ENCODE measurements around the gene YBEY. TPM values are rescaled to one million over a fixed set of nuclear protein-coding genes. Genes with fewer than 3 reads are reported as not detected.
A peak's percentile ranks its signal among the peaks of the same experiment; 100 is the strongest.

The YBEY gene
- total RNA-seq, 1 experiment from 2014 or later, result 29.0 TPM

DNA sequence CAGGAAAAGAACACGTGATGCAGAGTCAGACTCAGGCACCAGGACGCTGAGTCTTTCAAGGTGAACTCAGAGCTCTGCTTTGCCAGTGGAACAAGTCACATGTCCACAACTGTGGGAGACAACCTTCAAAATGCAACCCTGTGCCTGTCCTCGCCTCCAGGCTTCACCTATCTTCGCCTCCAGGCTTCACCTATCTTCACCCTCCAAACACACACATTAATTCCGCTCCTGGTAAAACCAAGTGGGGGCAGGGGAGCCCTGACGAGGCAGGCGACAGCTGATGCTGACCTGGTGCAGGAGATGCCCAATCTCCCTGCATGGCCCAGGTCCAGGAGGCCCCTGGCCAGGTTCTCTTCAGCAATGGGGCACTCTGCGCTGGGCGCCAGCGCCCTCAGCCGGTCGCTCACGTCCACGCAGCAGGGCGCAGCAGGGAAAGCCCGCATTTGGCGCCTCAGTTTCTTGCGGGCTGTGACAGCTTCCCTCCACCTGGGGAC is 29.6 kb upstream of the YBEY start:
- in situ Hi-C loops (cut with HindIII; ENCODE audit: low sequenced_read_pairs), result no loop called here
- no peak for DNase-seq (ENCODE audit: low spot score)

DNA sequence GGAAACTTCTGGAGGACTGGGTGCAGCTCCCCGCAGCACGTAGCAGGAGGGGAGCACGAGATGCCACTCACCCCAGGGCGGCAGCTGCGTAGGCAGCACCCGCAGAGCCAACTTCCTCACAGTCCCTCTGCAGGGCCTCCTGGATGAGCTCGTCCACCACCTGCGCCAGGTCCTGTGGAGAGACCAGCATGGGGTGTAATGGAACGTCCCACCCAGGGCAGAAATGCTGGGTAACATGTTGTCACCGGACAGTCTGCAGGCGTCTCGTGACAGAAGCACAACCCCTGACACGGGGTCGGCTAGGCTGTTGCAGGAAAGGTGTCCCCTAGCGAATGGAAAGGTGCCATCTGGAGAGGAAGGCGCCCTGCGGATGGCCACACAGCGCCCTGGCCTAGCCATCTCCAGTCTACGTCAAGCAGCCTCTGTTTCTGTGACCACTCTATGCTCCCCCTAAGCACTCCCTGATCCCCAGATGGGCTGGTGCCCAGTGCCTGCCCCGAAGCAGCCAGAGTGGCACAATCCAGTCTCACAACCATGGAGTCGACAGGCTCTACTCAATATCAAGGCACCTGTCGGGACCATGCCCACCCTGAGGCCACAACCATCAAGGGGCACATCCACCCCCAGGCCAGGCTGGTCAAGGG is 22.0 kb upstream of the YBEY start:
- peak; percentile 19 for DNase-seq (ENCODE audit: low spot score)
- in situ Hi-C loops (cut with HindIII; ENCODE audit: low sequenced_read_pairs), result no loop called here

DNA sequence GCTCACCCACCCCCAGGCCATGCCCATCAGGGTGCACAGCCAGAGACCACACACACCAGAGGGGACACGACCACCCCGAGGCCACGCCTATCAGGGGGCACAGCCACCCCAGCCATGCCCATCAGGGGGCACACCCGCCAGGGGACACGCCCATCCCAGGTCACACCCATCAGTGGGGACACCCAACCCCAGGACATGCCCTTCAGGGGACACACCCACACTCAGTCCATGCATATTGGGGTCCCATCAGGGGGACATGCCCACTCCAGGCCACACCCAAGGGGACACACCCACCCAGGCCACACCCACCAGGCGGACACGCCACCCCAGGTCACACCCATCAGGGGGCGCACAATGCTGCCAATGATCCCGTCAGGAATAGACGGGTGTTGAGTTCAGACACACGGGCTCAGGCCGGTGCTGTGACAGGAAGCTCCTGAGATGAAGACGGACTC is 21.4 kb upstream of the YBEY start:
- no peak for DNase-seq (ENCODE audit: low spot score)
- in situ Hi-C loops (cut with HindIII; ENCODE audit: low sequenced_read_pairs), result no loop called here

DNA sequence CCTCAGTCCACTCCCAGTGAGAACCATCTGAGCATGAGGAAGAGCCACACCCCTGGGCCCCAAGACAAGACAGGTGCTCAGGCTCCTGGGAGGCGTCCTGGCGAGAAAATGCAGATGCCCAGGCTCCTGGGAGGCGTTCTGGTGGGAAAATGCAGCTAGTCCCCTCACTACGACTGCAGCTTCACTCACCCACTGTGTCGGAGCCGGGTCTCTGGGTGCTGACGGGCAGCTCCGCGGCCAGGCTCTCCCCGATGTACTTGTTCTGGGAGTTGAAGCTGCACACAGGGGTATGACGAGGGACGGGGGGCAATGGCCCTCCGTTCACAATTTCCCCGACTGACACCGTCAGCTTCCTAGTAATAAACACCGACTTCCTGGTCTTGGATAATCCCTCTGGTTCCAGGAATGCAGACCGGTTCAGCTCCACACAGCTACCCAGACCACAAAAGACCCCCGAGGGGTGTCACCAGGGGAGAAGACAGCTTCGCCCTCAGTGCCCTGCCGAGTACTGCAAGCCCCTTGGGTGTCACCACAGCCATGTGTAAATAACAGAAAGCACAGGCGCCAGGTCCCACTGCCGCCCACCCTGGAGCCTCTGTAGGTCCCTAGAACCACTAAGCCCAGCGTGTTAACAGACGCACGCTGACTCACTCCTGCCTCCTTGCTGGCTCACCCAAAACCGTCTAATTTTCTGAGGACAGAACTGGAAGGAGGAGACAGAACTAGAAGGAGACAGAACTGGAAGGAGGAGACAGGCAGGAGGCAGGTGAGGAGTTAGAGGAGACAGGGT is 20.2 kb upstream of the YBEY start:
- DNase-seq (ENCODE audit: low spot score), result no peak
- in situ Hi-C loops (cut with HindIII; ENCODE audit: low sequenced_read_pairs), result no loop called here

DNA sequence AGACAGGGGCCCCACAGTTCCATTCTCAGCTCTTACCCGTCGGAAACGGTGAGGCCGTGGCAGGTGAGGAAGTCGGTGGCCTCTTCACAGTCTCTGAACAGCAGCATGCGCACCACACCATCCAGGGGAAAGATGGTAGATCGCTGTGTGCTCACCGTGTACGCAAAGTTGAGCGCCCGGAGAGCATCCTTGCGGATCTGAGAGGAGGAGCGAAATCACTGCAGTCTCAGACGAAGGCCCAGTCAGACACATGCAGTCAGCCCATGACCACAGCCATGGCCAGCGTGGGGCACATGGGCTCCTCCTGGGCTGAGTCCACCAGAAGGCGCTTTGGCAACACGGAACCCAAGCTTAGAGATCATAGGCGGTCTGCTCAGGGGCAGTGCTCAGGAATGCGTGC is 19.2 kb upstream of the YBEY start:
- in situ Hi-C loops (cut with HindIII; ENCODE audit: low sequenced_read_pairs), result no loop called here
- no peak for DNase-seq (ENCODE audit: low spot score)

DNA sequence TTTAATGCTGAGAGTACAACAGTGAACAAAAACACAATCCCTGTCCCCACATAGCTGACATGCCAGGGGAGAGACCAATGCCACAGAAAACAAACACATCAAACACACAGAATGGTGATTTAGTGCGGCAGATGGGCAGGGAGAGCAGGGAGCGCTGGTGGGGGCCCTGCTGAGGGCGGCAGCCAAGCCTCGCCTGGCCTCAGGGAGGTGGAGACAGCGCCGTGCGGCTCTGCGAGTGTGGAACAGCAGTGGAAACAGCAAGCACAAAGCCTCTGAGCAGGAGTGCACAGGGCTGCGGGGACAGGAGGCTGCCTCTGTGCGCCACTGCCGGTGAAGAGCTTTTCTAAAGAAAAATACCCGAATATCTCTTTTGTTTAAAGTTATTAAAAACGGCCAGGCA is 17.8 kb upstream of the YBEY start:
- peak; percentile 75 for DNase-seq (ENCODE audit: low spot score)
- in situ Hi-C loops (cut with HindIII; ENCODE audit: low sequenced_read_pairs), result no loop called here

DNA sequence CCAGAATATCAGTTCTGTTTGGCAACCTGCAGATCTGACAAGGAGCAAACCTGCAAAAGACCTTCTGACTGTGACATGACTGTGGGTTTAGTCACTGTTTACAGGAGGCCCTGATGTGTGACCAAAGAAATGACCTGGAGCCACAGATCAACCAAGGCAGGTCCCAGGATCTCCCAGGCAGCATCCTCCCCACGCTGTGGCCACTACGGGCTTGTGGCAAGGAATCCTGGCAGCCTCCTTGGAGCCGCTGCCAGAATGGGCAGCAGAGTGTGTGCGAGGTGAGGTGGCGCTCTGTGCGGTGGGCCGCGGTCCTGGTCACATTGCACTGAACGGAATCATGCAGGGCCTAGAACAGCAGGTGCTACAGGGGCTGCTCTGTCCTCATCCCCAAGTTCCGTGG is 16.7 kb upstream of the YBEY start:
- in situ Hi-C loops (cut with HindIII; ENCODE audit: low sequenced_read_pairs), result no loop called here
- no peak for DNase-seq (ENCODE audit: low spot score)

DNA sequence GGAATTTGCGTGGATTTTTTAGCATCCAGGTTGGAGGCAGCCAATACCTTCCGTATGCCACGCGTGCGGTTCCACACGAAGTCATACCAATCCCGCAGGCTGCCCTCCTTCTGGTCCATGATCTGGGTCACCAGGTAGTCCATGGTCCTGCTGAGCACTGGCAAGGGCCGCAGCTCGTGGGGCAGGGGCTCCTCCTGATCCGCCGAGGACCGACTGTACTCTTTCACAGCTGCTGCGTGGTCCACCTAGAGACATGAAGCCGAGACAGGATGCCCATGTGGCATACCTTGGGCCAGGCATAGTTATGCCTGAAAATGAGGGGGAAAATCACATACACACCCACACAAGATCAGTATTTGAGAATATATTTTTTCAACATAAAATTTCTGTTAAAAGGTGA is 12.8 kb upstream of the YBEY start:
- in situ Hi-C loops (cut with HindIII; ENCODE audit: low sequenced_read_pairs), result no loop called here
- DNase-seq (ENCODE audit: low spot score), result no peak

DNA sequence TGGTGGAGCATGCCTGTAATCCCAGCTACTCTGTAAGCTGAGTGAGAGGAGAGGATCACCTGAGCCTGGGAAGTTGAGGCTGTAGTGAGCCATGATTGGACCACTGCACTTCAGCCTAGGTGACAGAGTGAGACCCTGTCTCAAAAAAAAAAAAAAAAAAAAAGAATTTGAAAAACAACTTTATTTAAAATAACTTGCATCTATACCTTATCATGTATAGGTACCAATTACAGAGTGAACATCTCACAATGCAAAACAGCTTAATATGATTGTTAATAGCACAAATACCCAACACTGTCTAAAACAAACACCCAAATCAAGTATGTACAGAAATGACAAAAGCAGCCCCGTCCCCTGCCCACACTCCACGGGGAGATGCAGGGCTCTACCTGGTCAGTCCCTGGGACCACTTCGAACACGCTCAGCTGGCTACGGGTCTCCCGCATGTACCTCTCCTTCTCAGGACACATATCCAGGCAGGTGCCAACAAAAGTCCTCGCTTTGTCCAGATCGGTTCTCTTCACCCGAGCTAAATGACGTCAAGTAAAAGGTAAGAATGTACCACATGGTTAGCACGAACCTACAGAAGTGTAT is 11.2 kb upstream of the YBEY start:
- in situ Hi-C loops (cut with HindIII; ENCODE audit: low sequenced_read_pairs), result no loop called here
- no peak for DNase-seq (ENCODE audit: low spot score)

DNA sequence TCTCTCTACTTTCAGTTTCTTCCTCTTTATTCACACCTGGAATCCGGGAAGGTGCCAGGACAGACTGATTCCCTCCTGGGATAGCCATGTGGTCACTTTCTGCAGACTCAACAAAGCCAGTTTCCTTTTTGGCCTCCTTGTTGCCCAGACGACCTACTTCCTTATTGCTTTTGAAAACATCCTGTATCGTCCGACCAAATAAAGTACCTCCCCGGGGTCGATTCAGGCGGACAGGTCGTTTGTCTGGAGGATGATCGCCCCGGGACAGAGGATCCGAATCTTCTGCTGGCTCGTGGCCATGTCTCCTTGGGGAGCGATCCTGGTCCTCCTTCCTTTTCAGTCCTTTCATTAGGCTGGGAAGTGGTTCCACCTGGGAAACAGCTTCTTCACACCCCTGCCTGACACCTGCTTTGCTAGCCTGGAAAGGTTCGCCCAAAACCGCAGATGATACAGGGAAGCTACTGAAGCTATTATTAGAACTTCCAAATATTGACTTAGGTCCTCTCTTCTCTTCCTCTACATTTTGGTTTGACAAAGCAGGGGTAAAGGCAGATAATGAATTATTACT is 2.0 kb upstream of the YBEY start:
- DNase-seq (ENCODE audit: low spot score), result no peak
- in situ Hi-C loops (cut with HindIII; ENCODE audit: low sequenced_read_pairs), result no loop called here

DNA sequence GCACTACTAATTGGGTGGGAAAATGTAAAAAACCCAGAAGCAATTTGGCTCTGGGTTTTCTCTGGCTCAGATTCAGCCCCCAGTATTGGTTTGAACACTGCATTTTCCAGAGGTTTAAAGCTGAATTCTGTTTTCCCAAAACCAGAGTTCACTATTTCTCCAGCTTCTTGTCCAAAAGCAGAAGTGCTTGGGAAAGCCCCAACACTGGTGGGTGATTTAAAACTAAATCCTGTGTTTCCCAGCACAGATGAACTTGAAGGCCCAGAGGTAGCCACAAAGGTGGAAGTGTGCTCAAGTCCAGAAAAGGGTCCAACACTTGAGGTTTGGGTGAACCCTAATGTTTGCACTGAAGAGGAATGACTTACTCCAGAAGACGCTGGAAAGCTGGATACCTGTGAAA is 1.4 kb upstream of the YBEY start:
- in situ Hi-C loops (cut with HindIII; ENCODE audit: low sequenced_read_pairs), result no loop called here
- DNase-seq (ENCODE audit: low spot score), result no peak

DNA sequence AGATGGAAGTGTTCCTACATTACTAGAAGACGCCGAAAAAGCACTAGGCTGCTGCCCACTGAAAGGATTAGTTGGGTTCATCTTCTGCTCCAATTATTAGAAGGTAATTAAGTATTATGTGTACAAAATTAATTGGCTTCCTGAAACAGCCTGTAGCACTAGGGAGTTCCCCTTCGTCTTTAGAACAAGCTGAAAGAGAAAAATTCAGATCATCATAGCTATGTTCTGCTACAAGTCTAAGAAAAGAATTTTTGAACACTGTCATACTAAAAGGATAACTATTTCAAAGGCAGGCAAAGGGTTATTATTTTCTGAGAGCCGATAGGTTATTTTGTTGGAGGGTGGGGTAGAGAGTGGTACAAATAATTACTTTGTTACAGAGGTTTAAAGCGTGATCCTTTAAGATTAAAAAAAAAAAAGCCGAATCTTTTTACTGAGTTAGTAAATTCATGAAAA is 908 bp upstream of the YBEY start, which contains the start of gene MCM3AP:
Gene MCM3AP (minus strand): TSS at position 406 of the 456 bp plus-strand sequence. CDS start 325 bp downstream, at position 81.
- no peak for DNase-seq (ENCODE audit: low spot score)
- in situ Hi-C loops (cut with HindIII; ENCODE audit: low sequenced_read_pairs), result no loop called here

DNA sequence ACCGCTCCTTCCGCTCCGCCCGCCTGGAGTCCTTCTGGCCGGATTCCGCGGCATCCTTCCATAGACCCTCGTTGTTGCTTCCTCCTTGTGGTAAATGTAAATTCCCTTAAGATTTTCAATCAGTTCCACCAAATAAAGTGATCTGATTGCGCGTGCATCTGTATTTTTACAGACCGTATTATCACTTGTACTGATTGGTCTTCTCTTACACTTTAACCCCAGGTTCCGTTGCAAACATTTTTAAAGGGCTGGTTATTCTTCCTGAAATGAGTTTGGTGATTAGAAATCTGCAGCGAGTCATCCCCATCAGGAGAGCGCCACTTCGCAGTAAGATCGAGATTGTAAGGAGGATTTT is 483 bp downstream of the YBEY start:
- DNase-seq (ENCODE audit: low spot score), result no peak
- in situ Hi-C loops (cut with HindIII; ENCODE audit: low sequenced_read_pairs), result no loop called here

DNA sequence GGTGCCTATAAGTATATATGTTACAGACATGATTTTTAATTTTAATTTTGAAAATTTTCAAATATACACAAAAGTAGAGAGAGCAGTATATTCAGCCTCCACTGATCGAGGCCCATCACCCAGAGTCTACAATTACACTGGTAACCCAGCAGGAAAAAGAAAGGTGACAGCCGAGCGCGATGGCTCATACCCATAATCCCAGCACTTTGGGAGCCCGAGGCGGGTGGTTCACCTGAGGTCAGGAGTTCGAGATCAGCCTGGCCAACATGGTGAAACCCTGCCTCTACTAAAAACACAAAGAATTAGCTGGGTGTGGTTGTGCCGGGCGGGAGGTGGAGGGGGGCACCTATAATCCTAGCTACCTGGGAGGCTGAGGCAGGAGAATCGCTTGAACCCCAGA is 1.4 kb downstream of the YBEY start:
- in situ Hi-C loops (cut with HindIII; ENCODE audit: low sequenced_read_pairs), result no loop called here
- no peak for DNase-seq (ENCODE audit: low spot score)

DNA sequence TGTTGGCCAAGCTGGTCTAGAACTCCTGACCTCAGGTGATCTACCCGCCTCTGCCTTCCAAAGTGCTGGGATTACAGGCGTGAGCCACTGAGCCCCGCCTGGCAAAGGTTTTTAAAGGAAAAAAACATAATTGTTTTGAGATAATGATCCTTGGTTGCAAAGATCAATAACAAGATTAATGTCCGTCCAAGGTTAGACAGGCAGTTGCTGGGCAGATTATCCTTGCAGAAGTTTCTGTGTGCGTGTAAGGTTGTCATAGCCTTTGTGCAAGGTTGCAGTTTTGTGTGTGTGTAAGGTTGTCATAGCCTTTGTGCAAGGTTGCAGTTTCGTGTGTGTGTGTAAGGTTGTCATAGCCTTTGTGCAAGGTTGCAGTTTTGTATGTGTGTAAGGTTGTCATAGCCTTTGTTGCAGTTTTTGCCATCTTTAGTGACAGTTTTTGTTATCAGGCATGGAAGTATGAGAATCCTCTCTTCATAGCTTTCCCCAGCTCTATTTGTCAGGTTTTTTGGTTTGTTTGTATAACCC is 3.6 kb downstream of the YBEY start:
- DNase-seq (ENCODE audit: low spot score), result no peak
- in situ Hi-C loops (cut with HindIII; ENCODE audit: low sequenced_read_pairs), result no loop called here

DNA sequence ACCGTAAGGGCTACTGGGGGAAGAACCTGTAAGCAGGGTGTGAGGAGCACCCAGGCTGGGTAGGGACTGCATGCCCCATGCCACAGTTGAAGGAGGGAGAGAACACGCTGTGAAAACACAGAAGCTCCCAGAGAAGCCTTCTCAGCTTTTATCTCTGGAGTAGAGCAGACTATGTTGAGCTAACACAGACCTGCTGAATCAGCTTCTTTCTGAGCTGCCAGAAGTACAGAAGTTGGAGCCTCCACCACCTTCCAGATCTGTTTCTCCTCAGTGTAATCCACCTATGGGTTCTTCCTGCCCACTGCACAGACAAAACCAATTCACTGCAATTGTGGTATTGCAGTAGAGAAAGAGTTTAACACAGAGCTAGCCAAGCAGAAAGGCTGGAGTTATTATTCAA is 5.4 kb downstream of the YBEY start:
- no peak for DNase-seq (ENCODE audit: low spot score)
- in situ Hi-C loops (cut with HindIII; ENCODE audit: low sequenced_read_pairs), result no loop called here

DNA sequence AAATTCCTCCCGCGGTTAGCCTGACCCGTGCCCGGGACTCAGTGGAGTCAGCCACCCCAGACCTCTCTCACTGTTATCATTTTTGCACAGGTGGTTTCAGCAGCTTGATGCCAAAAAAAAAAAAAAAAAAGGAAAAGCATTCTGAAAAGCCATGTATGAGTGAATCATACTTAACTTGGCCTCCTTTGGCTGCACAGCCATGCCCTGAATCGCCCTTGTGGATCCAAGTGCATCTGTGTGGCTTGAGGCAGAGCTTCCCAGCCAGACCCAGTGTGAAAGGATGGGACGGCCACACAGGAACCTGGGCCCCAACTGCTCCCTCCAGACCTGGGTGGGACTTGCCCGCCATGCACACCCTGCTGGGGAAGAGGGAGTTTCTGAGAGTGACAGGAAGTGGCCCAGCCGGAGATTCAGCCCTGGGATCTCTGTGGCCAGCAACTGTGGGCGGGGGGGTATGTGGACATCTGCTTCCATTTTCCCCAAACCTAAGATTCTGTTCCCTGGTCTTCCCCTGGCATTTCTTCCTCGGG is 8.6 kb downstream of the YBEY start:
- in situ Hi-C loops (cut with HindIII; ENCODE audit: low sequenced_read_pairs), result no loop called here
- DNase-seq (ENCODE audit: low spot score), result no peak

DNA sequence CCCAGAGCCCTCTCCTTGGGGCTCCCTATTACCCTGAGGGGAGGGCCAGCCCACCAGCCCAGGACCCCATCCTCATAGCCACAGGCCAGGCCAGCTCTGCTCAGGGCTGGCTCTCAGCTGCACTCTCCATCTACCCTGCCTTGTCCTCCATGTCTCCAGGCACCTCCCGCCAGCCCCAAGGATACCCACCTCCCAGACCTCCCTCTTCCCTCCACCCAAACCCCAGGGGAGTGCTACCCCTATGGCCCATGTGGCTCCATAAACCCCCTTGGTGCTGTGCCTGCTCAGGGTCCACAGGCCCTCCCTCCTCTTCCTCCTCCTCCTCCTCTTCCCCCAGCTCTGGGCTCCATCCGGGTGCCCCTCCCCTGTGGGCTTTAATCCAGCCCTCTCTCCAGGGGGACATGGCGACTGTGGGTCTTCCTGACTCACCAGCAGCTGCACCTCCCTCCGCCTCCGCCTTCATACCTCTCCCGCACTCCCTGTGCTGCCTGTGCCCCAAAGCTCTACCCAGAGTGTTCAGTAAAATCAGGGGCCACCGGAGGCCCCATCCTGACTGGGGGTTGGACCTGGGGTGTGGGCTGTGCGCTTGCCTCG is 9.1 kb downstream of the YBEY start:
- in situ Hi-C loops (cut with HindIII; ENCODE audit: low sequenced_read_pairs), result no loop called here
- DNase-seq (ENCODE audit: low spot score), result no peak
